NCI-H1930 (cell line): ENCODE results near the gene CATSPERD.
"Not testable (repeated sequence)": the region's sequence is repeated elsewhere in the genome, so short reads cannot be mapped to it uniquely, and the experiment has no call there.

Source experiments
- DNase-seq, 2 experiments: peaks; one replicate each; lab custom pipeline; 2025; lab: John Stamatoyannopoulos, UW

Gene CATSPERD

DNA sequence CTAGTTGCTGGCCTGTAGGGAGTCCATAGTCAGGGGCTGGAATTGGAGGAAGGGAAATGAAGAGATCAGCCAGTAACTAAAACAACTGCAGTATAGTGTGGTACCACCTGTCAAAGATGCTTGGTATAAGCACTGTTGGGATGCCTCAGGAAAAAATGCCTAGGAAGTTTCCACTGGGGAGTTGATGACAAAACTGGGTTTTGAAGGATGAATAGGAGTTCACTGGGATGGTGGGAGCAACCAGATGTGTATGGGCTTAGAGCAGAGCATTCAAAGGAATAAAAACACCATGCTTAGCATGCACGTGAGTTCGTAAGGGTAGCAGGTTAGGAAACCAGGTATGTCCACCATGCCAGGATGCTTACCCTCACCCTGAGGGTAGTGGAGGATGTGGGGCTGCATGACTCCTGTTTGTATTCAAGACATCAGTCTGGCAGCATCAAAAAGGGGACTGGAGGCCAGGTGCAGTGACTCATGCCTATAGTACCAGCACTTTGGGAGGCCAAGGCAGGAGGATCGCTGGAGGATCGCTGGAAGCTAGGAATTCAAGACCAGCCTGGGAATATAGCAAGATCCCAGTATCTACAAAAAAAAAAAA lies 7.1 kb downstream of the CATSPERD start:
- DNase-seq, result no peak

DNA sequence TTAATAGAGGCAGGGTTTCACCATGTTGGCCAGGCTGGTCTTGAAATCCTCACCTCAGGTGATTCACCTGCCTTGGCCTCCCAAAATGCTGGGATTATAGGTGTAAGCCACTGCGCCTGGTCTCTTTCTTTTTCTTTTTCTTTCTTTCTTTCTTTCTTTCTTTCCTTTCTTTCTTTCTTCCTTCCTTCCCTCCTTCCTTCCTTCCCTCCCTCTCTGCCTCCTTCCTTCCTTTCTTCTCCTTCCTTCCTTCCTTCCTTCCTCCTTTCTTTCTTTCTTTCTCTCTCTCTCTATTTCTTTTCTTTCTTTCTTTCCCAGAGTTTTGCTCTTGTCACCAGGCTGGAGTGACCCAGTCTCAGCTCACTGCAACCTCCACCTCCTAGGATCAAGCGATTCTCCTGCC lies 12.7 kb downstream of the CATSPERD start:
- not testable (repeated sequence) for DNase-seq

DNA sequence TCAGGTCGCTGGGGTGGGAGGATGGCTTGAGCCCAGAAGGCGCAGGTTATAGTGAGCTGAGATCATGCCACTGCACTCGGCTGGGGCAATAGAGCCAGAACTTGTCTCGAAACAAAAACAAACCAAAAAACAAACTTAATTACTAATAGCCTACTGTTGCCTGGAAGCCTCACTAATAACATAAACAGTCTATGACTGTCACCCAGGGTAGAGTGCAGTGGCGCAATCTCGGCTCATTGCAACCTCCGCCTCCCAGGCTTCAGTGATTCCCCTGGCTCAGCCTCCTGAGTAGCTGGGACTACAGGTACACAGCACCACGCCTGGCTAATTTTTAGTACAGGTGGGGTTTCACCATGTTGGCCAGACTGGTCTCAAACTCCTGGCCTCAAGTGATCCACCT lies 18.0 kb downstream of the CATSPERD start:
- DNase-seq, result no peak

DNA sequence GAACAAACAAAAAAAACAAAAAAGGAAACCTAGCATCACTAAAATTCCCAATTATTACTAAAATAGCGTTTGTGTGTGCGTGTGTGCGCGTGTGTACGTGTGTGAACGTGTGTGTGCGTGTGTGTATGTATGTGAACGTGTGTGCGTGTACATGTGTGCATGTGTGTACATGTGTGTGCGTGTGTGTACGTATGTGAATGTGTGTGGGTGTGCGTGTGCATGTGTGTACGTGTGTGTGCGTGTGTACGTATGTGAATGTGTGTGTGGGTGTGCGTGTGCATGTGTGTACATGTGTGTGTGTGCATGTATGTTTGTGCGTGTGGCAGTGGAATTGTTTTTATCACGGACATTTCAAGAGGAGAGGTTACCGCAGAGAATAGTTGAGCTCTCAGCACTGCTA lies 21.6 kb downstream of the CATSPERD start:
- DNase-seq, result no peak

DNA sequence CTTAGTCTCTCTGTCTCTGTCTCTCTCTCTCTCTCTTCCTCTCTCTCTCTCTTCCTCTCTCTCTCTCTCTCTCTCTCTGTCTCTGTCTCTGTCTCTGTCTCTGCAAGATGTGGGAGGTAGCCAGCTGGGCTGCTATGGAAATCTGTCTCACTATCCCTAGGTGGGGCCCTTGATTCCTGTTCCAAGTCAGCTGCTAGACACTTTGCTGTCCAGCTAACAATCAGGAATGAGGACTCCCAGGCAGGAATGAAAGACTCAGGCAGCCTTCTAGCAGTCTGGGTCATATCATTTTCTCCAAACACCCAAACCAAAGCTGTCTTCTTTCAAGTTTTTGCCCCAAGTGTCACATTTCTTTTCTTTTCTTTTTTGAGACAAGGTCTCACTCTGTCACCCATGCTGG lies 23.2 kb downstream of the CATSPERD start:
- no peak for DNase-seq

DNA sequence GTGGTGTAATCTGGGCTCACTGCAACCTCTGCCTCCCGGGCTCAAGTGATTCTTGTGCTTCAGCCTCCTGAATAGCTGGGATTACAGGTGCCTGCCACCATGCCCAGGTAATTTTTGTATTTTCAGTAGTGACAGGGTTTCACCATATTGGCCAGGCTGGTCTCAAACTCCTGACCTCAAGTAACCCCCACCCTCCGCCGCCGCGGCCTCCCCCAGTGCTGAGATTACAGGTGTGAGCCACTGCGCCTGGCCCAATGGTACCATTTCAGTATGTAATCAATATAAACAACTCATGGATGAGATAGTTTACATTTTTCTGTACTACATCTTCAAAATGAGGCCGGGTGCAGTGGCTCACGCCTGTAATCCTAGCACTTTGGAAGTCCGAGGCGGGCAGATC lies 24.6 kb downstream of the CATSPERD start:
- not testable (repeated sequence) for DNase-seq

DNA sequence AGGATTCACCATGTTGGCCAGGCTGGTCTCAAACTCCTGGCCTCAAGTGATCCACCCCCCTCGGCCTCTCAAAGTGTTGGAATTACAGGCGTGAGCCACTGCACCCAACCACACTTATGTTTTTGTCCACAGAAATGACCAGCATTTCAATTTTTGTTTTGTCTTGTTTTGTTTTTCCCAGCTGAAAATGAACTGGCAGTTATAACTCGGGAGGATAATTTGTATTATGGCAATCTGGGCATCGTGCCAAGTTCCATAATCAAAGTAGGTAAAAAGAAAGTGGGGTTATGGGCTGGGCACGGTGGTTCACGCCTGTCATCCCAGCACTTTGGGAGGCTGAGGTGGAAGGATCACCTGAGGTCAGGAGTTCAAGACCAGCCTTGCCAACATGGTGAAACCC lies 28.5 kb downstream of the CATSPERD start:
- DNase-seq, result not testable (repeated sequence)

DNA sequence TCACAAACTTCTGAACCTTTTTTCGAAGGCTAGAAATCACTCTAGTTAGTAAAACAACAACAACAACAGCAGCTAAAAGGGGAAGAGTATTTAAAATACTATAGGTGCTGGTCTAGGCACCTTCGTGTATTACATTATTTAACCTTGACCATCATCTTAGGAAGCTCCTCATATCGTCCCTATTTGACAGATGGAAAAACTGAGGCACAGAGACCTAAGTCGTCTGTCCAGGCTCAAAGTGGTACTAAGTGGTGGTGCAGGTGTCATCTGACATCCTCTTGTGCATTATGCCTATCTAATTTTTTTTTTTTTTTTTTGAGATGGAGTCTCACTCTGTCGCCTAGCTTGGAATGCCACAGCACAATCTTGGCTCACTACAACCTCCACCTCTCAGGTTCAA lies 29.1 kb downstream of the CATSPERD start:
- DNase-seq, result no peak

DNA sequence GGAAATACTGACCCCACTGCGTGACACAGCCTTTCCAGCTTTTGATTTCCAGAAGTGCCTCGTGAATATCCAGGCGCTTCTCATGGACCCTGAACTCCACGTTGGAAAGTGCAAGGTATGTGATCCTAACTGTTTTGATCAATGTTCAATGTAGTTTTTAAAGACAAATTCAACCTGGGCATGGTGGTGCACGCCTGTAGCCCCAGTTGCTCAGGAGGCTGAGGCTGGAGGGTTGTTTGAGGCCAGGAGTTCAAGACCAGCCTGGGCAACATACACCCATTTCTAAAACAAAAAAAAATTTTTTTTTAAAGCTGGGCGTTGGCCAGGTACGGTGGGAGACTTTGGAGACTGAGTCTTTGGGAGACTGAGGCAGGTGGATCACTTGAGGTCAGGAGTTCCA lies 31.3 kb downstream of the CATSPERD start:
- no peak for DNase-seq

DNA sequence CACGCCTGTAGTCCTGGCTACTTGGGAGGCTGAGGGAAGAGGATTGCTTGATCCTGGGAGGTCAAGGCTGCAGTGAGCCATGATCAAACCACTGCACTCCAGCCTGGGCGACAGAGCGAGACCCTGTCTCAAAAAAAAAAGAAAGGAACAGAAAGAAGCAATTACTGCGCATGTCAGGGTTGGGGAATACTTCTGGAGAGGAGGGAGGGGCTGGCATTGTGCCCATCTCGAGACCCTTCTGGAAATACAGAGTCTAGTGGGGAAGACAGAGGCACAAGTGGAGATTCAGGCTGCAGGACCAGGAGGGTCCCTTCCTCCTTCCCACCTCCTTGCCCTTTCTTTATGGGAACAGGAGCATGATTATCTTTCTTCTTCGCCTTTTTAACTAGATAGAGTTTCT lies 33.3 kb downstream of the CATSPERD start:
- no peak for DNase-seq

DNA sequence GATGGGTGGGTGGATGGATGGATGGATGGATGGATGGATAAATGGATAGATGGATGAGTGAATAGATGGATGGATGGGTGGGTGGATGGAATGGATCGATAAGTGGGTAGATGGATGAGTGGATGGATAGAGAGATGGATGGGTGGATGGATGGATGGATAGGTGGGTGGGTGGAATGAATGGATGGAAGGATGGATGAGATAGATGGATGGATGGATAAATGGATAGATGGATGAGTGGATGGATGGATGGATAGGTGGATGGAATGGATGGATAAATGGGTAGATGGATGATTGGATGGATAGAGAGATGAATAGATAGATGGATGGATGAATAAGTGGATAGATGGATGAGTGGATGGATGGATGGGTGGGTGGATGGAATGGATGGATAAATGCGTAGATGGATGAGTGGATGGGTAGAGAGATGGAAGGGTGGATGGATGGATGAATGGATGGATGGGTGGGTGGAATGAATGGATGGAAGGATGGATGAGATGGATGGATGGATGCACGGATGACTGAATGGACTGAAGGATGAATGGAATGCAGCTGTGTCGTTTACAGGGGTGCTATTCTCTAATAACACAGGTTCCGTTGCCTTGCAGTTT lies 42.3 kb downstream of the CATSPERD start:
- DNase-seq, result no peak

DNA sequence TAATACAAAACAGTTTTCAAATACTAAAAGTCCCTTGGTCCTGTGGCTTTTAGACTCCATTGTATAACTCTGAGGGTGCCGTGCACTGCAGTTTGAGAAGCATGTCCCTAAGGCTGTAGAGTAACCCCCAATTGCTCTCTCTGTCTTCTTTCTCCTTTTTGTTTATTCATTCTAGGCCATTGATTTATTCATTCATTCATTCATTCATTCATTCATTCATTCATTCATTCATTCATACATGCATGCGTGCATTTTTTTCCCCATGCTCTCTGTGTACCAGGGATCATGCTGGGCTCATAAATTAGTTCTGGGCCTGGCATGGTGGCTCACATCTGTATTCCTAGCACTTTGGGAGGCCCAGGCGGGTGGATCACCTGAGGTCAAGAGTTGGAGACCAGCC lies 44.8 kb downstream of the CATSPERD start:
- DNase-seq, result no peak

DNA sequence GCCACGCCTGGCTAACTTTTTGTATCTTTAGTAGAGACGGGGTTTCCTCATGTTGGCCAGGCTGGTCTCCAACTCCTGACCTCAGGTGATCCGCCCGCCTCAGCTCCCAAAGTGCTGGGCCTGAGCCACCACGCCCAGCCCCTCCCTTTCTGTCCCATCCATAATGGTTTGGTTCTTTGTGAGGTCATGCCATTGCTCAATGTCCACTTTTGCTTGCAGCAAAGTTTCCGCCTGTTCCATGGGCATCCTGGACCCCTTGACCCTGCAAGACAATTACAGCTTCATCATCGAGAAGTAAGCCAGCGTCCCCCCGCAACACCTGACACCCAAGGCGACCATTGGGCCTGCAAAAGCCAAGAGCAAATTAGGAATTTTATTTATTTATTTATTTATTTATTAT lies 47.5 kb downstream of the CATSPERD start:
- no peak for DNase-seq

DNA sequence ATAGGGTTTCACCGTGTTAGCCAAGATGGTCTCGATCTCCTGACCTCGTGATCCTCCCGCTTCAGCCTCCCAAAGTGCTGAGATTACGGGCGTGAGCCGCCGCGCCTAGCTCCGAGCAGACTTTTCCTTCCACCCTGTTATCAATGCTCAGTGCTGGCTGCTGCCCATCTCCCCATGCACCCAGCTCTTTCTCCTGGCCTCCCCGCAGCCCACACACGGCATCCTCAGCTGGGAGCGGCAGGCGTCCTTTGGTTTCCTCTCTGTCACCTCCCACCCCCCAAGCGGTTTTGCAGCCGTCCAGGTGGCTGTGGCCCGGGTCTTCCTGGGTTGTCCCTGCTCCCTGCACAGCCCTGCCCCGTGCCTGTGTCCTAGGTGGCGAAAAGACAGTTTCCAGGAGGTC lies 52.0 kb downstream of the CATSPERD start:
- no peak for DNase-seq

DNA sequence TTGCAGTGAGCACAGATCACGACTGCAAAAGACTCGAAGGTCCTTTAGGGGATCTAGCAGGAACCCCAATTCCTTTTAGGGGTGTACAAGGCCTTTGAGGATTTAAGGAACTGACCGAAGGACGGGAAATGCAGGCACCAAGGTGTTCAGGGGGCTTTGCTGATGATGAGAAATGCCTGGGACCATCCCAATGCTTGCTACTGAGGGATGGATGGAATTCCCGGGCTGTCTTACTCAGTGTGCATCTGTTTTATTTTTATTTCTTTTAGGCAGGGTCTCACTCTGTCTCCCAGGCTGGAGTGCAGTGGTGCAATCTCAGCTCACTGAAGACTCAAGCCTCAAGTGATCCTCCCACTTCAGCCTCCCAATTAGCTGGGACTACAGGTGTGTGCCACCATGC lies 52.8 kb downstream of the CATSPERD start:
- DNase-seq, result no peak

DNA sequence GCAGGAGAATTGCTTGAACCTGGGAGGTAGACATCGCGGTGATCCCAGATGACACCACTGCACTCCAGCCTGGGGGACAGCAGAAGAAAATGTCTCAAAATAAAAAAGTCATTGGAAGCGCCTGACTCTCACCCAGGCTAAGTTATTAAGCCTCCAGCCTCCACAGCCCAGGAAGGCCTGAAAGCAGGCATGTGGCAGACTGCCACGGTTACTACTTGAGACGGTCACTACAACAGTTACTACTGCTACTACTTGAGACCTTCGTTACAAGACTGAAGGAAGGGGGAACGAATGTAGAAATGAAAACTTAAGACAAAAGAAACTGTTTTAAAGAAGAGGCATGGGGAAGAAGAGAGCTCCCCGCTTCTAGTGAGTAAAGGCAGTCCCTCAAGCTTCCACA lies 54.5 kb downstream of the CATSPERD start:
- DNase-seq, result no peak

DNA sequence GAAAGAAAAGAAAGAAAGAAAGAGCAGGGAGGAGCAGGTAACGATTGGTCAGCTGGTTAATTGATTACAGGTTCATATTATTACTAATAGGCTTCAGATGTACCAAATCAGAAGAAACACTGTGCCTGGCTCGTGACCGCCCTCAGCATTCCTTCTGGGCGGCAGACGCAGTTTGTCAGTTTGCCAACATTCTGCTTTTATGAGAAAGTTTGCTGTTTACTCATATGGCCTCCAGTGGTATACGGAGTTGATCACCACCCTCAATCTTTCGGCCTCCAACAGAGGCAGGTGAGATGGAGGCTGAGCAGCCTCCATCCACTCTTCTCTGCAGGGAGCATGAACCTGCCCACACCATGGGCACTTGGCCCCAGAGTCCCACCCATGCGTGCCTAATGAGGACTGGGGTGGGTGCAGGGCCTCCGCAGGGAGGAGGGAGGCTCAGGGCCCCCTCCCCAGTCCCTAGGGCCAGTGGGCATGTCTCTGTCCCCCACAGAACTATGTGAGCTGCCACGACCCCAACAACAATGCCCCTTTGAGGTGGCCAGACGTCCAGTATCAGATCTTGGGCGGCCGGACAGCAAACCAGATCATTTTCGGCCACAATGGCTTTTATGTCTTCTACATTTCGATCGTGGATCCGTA lies 55.4 kb downstream of the CATSPERD start:
- DNase-seq, result no peak

DNA sequence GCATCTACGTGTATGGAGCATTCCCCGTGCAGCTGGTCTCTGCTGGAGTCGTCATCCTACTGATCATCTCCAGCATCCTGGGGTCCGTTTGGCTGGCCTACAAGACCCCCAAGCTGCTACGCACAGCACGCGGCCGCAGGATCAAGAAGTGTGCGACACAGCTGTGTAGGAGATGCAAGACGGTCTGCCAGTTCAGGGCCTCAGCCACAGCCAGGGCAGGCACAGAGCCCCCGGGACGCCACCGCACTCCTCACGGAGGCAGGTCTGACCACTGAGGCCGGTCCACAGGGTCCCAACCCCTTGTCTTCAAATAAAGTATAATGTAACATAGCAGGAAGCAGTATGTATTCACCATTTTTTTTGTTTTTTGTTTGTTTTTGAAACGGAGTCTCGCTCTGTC lies 58.0 kb downstream of the CATSPERD start:
- no peak for DNase-seq

DNA sequence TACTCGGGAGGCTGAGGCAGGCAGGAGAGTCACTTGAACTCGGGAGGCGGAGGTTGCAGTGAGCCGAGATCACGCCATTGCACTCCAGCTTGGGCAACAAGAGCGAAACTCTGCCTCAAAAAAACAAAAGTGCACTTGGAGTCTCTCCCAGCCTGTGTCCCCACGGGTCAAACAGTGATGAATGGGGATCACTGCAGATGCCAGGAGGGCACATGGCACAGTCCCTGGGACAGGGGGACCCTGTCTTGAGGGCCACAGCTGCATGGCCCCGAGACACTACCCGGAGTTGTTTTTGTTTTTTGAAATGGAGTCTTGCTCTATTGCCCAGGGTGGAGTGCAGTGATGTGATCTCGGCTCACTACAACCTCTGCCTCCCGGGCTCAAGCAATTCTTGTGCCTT lies 60.5 kb downstream of the CATSPERD start:
- DNase-seq, result not testable (repeated sequence)

DNA sequence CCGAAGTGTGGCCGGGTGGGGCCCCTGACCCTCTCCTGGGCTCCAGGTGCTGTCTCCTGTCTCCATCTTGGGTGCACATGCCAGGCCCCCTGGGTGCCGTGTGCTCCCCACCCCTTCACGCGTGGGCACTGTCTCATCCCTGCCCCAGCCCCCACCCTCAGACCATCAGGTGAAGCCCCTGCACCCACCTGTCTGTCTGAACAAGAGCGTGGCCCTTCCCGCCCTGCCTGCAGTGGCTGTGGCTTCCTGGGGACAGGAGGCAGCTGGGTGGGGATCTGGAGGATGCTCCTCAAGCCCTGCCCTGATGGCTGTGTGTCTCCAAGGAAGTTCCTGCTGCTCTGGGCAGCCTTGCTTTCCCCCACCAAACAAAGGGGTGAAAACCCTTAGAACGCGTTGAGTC lies 61.9 kb downstream of the CATSPERD start:
- DNase-seq, result no peak

DNA sequence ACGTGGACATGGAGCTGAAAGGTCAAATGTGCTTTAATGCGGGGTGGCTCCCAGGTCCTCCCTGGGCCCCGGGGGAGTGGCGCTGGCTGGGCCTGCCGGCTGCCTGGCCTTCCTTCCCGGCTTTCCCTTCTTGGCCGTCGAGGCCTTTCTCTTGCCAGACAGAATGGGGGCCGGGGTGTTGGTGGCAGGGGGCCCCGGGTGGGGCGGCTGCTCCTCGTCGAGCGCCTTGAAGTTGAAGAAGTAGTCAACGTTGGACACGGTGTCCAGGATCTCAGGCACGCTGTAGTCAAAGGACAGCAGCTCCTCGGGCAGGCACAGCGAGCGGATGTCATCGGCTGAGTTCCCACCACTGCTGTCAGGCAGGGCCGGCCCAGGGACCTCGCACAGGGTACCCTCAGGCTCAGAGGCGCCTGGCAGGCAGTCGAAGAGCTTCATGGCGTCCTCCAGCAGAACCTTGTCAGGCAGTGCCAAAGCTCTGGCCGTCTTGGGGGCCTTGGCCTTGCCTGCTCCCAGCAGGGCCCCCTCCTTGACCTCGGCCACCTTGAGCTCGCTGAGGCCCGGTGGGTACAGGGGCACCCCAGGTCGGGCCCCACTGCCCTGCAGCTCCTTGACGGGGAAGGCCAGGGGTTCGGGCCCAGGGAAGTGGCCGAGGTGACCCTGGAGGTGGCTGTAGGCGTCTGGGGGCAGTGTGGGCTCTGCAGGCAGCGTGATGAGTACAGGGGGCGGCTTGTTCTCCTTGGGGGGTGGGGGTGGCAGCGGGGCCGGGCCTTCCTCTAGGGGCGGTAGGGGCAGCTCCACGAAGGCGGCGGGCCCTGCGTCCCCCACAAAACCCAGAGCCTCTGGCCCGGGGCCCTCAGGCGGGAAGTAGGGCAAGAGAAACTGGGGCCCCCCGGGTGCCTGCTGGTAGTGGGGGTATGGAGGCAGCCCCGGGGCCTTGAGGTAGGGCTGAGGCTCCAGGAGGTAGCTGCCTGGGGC lies 62.8 kb downstream of the CATSPERD start:
- no peak for DNase-seq

DNA sequence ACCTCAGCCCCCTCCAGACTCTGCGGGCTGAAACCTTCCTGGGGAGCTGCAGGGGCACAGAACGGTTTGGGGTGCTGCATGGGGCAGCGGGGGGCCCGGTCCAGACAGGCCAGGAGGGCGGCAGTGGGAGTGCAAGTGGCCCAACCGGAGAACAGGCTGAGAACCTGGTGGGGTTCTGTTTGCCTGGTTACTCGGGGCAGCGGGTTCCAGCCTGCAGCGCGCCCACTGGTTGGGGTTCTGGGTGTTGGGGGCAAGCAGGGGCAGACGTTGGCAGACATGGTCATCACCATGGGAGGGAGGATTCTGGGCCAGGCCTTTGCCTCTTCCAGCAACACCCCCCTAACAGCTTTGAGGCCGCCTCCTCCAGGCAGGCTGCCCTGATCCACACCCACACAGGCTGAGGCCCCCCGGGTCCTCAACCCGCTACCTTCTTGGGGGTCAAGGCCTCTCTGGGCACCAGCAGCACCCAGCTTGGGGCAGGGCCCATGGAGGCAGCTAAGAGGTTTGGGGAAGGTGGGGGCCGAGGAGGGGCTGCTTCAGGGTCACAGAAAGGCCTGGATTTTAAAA lies 64.2 kb downstream of the CATSPERD start, which contains the start of gene PRR22:
Gene PRR22 (minus strand): TSS at position 166 of the 567 bp plus-strand sequence. CDS start 86 bp downstream, at position 80.
- DNase-seq, result no peak
